OCI-M1 (cell line): ENCODE data around the gene C4orf54.

Source experiments
- DNase-seq: peaks from one replicate; lab custom pipeline; 2025; lab: John Stamatoyannopoulos, UW

The C4orf54 gene

GRCh38 chr4:99657798-99658197 is at the start of gene C4orf54:
Gene C4orf54 (minus strand): TSS chr4:99657828. CDS start chr4:99654648, 3,180 bp downstream.
- no peak for DNase-seq

- no peak for DNase-seq
These were observed 48.3 kb upstream of the C4orf54 start for GRCh38 chr4:99705891-99706290.

- no peak for DNase-seq
These were observed 39.2 kb upstream of the C4orf54 start for GRCh38 chr4:99696801-99697200.

- no peak for DNase-seq
These were observed 35.5 kb upstream of the C4orf54 start for GRCh38 chr4:99693140-99693539.

DNA sequence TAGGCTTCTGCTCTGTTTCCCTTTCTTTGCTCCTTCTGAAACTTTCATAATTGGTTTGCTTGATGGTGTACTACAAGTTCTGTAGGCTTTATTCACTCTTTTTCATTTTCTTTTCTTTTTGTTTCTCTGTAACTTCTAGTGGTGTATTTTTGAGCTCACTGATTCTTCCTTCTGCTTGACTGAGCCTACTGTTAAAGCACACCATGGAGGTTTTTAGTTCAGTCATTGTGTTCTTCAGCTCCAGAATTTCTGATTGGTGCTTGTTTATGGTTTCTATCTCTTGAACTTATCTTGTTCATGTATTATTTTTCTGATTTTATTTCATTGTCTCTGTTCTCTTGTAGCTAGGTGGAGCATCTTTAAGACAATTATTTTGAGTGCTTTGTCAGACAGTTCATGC is 33.4 kb upstream of the C4orf54 start:
- DNase-seq: peak; percentile 8

GRCh38 chr4:99690472-99690871 is 32.8 kb upstream of the C4orf54 start:
- DNase-seq: no peak

GRCh38 chr4:99687120-99687519 is 29.5 kb upstream of the C4orf54 start:
- no peak for DNase-seq

DNA sequence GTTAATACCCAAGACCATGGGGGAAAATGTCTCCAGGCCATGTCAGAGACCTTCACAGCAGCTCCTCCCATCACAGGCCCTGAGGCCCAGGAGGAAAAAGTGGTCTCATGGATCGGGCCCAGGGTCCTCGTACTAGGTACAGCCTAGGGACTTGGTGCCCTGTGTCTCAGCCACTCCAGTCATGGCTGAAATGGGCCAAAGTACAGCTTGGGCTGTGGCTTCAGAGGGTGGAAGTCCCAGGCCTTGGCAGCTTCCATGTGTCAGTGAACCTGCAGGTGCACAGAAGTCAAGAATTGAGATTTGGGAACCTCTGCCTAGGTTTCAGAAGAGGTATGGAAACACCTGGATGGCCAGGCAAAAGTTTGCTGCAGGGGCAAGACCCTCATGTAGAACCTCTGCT is 27.6 kb upstream of the C4orf54 start:
- no peak for DNase-seq

- DNase-seq: no peak
These were observed 26.3 kb upstream of the C4orf54 start for GRCh38 chr4:99683895-99684294.

GRCh38 chr4:99679976-99680375 is 22.3 kb upstream of the C4orf54 start:
- DNase-seq: no peak

- DNase-seq: peak; percentile 8
These were observed 21.6 kb upstream of the C4orf54 start for GRCh38 chr4:99679204-99679603.

- peak; percentile 10 for DNase-seq
These were observed 19.5 kb upstream of the C4orf54 start for GRCh38 chr4:99677161-99677560.

DNA sequence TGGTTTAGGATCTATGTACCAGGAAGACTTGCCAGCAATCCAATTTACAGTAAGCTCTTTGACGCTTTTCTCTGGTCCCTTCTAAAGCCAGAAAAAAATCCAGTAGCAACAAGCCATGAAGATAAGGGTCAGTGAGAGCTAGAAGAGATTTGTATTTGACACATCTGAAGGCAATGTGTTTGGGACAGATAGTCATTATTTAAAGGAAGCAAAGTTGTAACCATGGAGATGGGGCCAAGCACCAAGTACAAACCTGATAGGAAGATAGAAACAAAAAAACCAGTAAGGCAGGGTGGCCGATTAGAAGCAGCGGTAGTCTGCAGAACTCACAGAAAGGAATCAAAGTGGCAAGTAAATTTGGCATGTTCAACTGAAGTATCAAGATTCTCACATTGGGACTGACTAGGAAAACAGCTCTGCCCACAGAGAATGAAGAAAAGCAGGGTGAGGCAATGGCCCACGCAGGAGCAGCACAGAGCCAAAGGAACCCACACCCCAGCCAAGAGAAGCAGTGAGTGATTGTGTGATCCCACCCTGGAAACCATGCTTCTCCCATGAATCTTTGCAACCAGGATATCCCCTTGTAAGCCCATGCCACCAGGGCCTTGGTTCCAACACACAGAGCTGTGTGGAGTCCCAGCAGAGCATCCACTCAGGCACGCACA is 12.9 kb upstream of the C4orf54 start:
- peak; percentile 95 for DNase-seq

GRCh38 chr4:99669084-99669483 is 11.5 kb upstream of the C4orf54 start:
- DNase-seq: no peak

- no peak for DNase-seq
These were observed 10.8 kb upstream of the C4orf54 start for GRCh38 chr4:99668472-99668871.

GRCh38 chr4:99665983-99666382 is 8.4 kb upstream of the C4orf54 start:
- DNase-seq: no peak

GRCh38 chr4:99664716-99665115 is 7.1 kb upstream of the C4orf54 start:
- no peak for DNase-seq

GRCh38 chr4:99661907-99662306 is 4.3 kb upstream of the C4orf54 start:
- no peak for DNase-seq

DNA sequence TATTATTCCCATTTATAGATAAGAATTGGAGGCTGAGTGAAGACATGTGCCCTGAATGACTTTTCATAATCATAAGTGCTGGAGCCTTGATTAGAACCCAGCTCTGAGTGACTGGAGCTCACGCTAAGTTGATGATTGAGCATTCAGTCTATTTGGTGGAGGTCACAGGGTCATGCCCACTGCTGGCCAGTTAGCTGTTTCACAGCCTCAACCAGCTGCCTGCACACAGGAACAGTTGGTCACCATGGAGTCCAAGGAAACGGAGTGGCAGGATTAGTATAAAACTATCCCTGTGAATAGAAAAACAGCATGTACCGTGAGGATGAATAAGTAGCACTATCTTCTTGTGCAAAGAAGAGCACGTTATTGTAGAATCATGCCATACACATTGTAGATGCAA is 1.0 kb upstream of the C4orf54 start:
- DNase-seq: no peak

GRCh38 chr4:99655308-99656081 is 2.1 kb downstream of the C4orf54 start:
- no peak for DNase-seq

- no peak for DNase-seq
These were observed 3.3 kb downstream of the C4orf54 start for GRCh38 chr4:99654361-99654761.

GRCh38 chr4:99653916-99654315 is 3.7 kb downstream of the C4orf54 start:
- DNase-seq: no peak

DNA sequence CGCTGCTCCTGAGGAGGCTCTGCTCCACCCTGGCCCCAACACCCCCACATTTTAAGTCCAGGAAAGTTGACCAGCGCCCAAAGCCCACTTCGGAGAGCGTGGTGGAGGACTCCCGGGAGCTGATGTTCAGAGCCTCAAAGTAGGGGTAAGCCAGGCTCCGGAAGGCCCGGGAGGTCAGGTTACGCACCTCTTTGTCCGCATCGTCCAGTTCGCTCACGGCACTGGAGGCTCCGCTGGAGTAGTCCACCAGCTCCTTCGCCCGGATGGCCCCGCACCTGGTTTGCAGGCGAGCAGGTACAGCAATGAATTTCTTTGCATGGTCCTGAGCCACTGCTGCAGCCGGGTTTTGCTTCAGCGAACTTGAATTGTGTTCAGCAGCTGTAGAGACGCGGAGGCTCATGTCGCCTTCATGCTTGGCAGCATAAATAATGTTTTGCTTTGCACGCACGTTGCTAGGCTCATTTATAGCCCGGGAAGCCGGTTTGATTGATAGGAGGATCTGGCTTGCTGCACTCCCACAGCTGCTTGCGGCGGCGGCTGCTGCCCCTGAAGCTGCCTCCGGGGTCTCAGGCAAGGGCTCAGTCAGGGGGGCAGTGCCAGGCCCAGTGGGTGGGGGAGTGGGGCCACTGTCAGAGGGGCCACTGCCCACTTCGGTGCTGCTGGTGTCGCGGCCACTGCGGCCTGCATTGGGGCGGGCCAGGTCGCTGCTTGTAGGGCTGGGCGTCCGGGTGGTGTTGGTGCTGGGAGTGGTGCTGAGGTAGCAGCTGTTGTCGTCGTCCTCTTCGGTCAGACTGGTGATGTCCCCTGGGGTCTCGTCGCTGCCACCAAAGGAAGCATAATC is 4.8 kb downstream of the C4orf54 start:
- DNase-seq: no peak
